Stimulated activated CD4-positive, alpha-beta T cell treated with anti-CD3 and anti-CD28 coated beads, Interleukin-4, amount 100 ng/mL, for 48 hours (primary cell): ENCODE data around the gene LY6G6D.

Experiments
- DNase-seq, 2 donors: peaks; one replicate each; pipeline ENCODE4 v3.0.0-alpha.2; 2020; ENCODE audit warnings: low read depth in 2 of 2

LY6G6D gene

GRCh38 chr6:31764198-31764597 is 49.0 kb downstream of the LY6G6D start:
- DNase-seq, result no peak

- DNase-seq, result no peak
Observed at GRCh38 chr6:31765559-31765909, 50.4 kb downstream of the LY6G6D start.

- DNase-seq, result no peak
Observed at GRCh38 chr6:31765910-31766794, 51.0 kb downstream of the LY6G6D start.

DNA sequence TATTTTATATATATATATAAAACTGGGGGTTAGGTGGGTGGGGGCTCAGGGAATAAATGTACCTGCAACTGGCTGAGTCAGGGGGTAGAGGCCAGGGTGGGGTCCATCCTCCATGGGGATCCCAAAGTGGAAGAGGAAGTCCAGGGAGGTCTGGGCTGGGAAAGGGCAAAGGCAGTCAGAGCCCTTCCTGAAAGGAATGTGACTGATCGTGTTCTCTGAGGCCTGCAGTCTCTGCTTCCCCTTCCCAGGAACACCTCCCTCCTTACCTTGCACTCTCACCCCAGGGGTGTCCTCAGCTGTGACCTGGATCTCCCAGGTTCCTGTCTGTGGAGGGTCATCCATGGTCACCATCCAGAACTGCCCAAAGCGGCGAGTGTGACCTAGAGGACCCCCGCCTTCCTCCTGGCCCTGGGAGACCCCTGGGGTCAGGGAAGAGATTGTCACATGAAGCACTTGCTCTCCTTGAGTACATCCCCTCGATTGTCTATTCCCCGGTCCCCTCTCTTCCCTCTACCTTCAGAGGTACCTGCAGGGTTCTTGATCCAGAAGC is 52.0 kb downstream of the LY6G6D start:
- DNase-seq, result no peak
